EL (cell line): Measurements from ENCODE around the gene LLPH.

Source experiments
- DNase-seq: peaks from one replicate; pipeline ENCODE4 v3.0.0-alpha.2; 2016

The LLPH gene

GRCh38 chr12:66141299-66141698 lies 10.7 kb upstream of the LLPH start:
- DNase-seq: no peak

GRCh38 chr12:66140731-66141130 lies 10.2 kb upstream of the LLPH start:
- no peak for DNase-seq

GRCh38 chr12:66139328-66139727 lies 8.8 kb upstream of the LLPH start:
- no peak for DNase-seq

GRCh38 chr12:66137937-66138336 lies 7.4 kb upstream of the LLPH start:
- DNase-seq: no peak

- peak; percentile 90 for DNase-seq
These were observed 1.9 kb upstream of the LLPH start for GRCh38 chr12:66132408-66132807.

GRCh38 chr12:66131067-66131688 lies 628 bp upstream of the LLPH start:
- no peak for DNase-seq

- DNase-seq: peak; percentile 13
These were observed 650 bp downstream of the LLPH start for GRCh38 chr12:66129934-66130266.

- DNase-seq: no peak
These were observed 2.9 kb downstream of the LLPH start for GRCh38 chr12:66127650-66128049.

GRCh38 chr12:66120477-66120876 lies 10.1 kb downstream of the LLPH start:
- DNase-seq: no peak

- no peak for DNase-seq
These were observed 10.7 kb downstream of the LLPH start for GRCh38 chr12:66119870-66120241.

- DNase-seq: no peak
These were observed 11.2 kb downstream of the LLPH start for GRCh38 chr12:66119229-66119869.

GRCh38 chr12:66118240-66118891 lies 12.2 kb downstream of the LLPH start:
- peak; percentile 23 for DNase-seq

- no peak for DNase-seq
These were observed 13.3 kb downstream of the LLPH start for GRCh38 chr12:66117242-66117641.

GRCh38 chr12:66115071-66115600 lies 15.4 kb downstream of the LLPH start:
- no peak for DNase-seq

GRCh38 chr12:66113471-66113870 lies 17.1 kb downstream of the LLPH start:
- DNase-seq: no peak

- peak; percentile 16 for DNase-seq
These were observed 18.9 kb downstream of the LLPH start for GRCh38 chr12:66111605-66112004.

- no peak for DNase-seq
These were observed 21.5 kb downstream of the LLPH start for GRCh38 chr12:66109056-66109455.

GRCh38 chr12:66108386-66108785 lies 22.2 kb downstream of the LLPH start:
- no peak for DNase-seq

GRCh38 chr12:66107451-66107915 lies 23.1 kb downstream of the LLPH start:
- DNase-seq: peak; percentile 94

GRCh38 chr12:66103016-66103913 lies 27.3 kb downstream of the LLPH start:
- peak; percentile 51 for DNase-seq

GRCh38 chr12:66092559-66093269 lies 37.8 kb downstream of the LLPH start:
- peak; percentile 67 for DNase-seq

- no peak for DNase-seq
These were observed 40.4 kb downstream of the LLPH start for GRCh38 chr12:66090157-66090556.
